ENCODE results near the gene KCNQ1. TPM values are rescaled to one million over a fixed set of nuclear protein-coding genes. Genes with fewer than 3 reads are reported as not detected.

The KCNQ1 gene
- total and polyA plus RNA-seq, 2 donors (not counting 1 experiment from before 2014, with no cell fraction given) = not detected

GRCh38 chr11:2748814-2749554 is 304.2 kb downstream of the KCNQ1 start:
- H3K27ac ChIP-seq (ENCODE audit: insufficient read depth, low read length) = no peak overlapping the region
- H3K9ac ChIP-seq (ENCODE audit: insufficient read depth, low read length) = no peak overlapping the region
- no peaks in the 10 kb centered on the region for H4K20me1 ChIP-seq (ENCODE audit: control insufficient read depth, extremely low read depth, insufficient read depth, low read length)
- DNase-seq (ENCODE audit: low read depth in 2 of 2) = no peak
- H3K36me3 ChIP-seq (ENCODE audit: control insufficient read depth, insufficient read depth, low read length) = no peaks in the 10 kb centered on the region
- H3K4me1 ChIP-seq (ENCODE audit: control insufficient read depth, extremely low read depth, insufficient read depth, low read length) = no peaks in the 10 kb centered on the region
- no peak overlapping the region for H3K4me3 ChIP-seq (replicated peaks in 1 of 4; ENCODE audit: control extremely low read depth in 1 of 4, insufficient read depth in 1 of 4, low read depth in 3 of 4, low read length in 4 of 4)
- no peak overlapping the region for H3K4me2 ChIP-seq (ENCODE audit: extremely low read depth, insufficient read depth, low read length)
- TF ChIP-seq EZH2 (IDR thresholded peaks at IDR 0.05; ENCODE audit: low read length, missing control alignments) (no peak), CTCF (conservative IDR thresholded peaks at IDR 0.05 in 1 of 2, IDR thresholded peaks at IDR 0.05 in 1 of 2; ENCODE audit: low read depth in 1 of 2, low read length in 2 of 2) (no peak)
- no peaks in the 10 kb centered on the region for H3K27me3 ChIP-seq (ENCODE audit: control insufficient read depth, insufficient read depth, low read length)
- H2AFZ ChIP-seq (ENCODE audit: low read length) = no peak overlapping the region
- H3K79me2 ChIP-seq (ENCODE audit: control insufficient read depth, insufficient read depth, low read length) = no peaks in the 10 kb centered on the region
- H3K9me3 ChIP-seq (ENCODE audit: control insufficient read depth, insufficient read depth, low read depth, low read length) = no peaks in the 10 kb centered on the region

GRCh38 chr11:2750101-2750681 is 305.4 kb downstream of the KCNQ1 start:
- no peak overlapping the region for H3K9ac ChIP-seq (ENCODE audit: insufficient read depth, low read length)
- no peak overlapping the region for H3K27ac ChIP-seq (ENCODE audit: insufficient read depth, low read length)
- H3K4me1 ChIP-seq (ENCODE audit: control insufficient read depth, extremely low read depth, insufficient read depth, low read length) = no peaks in the 10 kb centered on the region
- H2AFZ ChIP-seq (ENCODE audit: low read length) = no peak overlapping the region
- H3K36me3 ChIP-seq (ENCODE audit: control insufficient read depth, insufficient read depth, low read length) = no peaks in the 10 kb centered on the region
- H3K9me3 ChIP-seq (ENCODE audit: control insufficient read depth, insufficient read depth, low read depth, low read length) = no peaks in the 10 kb centered on the region
- no peaks in the 10 kb centered on the region for H4K20me1 ChIP-seq (ENCODE audit: control insufficient read depth, extremely low read depth, insufficient read depth, low read length)
- H3K4me2 ChIP-seq (ENCODE audit: extremely low read depth, insufficient read depth, low read length) = no peak overlapping the region
- no peak overlapping the region for H3K4me3 ChIP-seq (replicated peaks in 1 of 4; ENCODE audit: control extremely low read depth in 1 of 4, insufficient read depth in 1 of 4, low read depth in 3 of 4, low read length in 4 of 4)
- no peaks in the 10 kb centered on the region for H3K27me3 ChIP-seq (ENCODE audit: control insufficient read depth, insufficient read depth, low read length)
- no peaks in the 10 kb centered on the region for H3K79me2 ChIP-seq (ENCODE audit: control insufficient read depth, insufficient read depth, low read length)
- TF ChIP-seq EZH2 (IDR thresholded peaks at IDR 0.05; ENCODE audit: low read length, missing control alignments) (no peak), CTCF (conservative IDR thresholded peaks at IDR 0.05 in 1 of 2, IDR thresholded peaks at IDR 0.05 in 1 of 2; ENCODE audit: low read depth in 1 of 2, low read length in 2 of 2) (no peak)
- no peak for DNase-seq (ENCODE audit: low read depth in 2 of 2)

GRCh38 chr11:2750682-2751522 is 306.1 kb downstream of the KCNQ1 start:
- TF ChIP-seq CTCF (conservative IDR thresholded peaks at IDR 0.05 in 1 of 2, IDR thresholded peaks at IDR 0.05 in 1 of 2; ENCODE audit: low read depth in 1 of 2, low read length in 2 of 2) = no peak
- no peak for TF ChIP-seq EZH2 (IDR thresholded peaks at IDR 0.05; ENCODE audit: low read length, missing control alignments)
- no peak for DNase-seq (ENCODE audit: low read depth in 2 of 2)
- H3K27me3 ChIP-seq (ENCODE audit: control insufficient read depth, insufficient read depth, low read length) = no peaks in the 10 kb centered on the region
- H4K20me1 ChIP-seq (ENCODE audit: control insufficient read depth, extremely low read depth, insufficient read depth, low read length) = no peaks in the 10 kb centered on the region
- H3K9me3 ChIP-seq (ENCODE audit: control insufficient read depth, insufficient read depth, low read depth, low read length) = no peaks in the 10 kb centered on the region
- no peak overlapping the region for H3K4me3 ChIP-seq (replicated peaks in 1 of 4; ENCODE audit: control extremely low read depth in 1 of 4, insufficient read depth in 1 of 4, low read depth in 3 of 4, low read length in 4 of 4)
- H2AFZ ChIP-seq (ENCODE audit: low read length) = no peak overlapping the region
- no peaks in the 10 kb centered on the region for H3K4me1 ChIP-seq (ENCODE audit: control insufficient read depth, extremely low read depth, insufficient read depth, low read length)
- H3K79me2 ChIP-seq (ENCODE audit: control insufficient read depth, insufficient read depth, low read length) = no peaks in the 10 kb centered on the region
- H3K4me2 ChIP-seq (ENCODE audit: extremely low read depth, insufficient read depth, low read length) = no peak overlapping the region
- H3K9ac ChIP-seq (ENCODE audit: insufficient read depth, low read length) = no peak overlapping the region
- no peaks in the 10 kb centered on the region for H3K36me3 ChIP-seq (ENCODE audit: control insufficient read depth, insufficient read depth, low read length)
- H3K27ac ChIP-seq (ENCODE audit: insufficient read depth, low read length) = no peak overlapping the region

All from fibroblast of lung (primary cell).